HepG2 (cell line): Measurements from ENCODE around the gene ODC1. TPM values are rescaled to one million over a fixed set of nuclear protein-coding genes. Genes with fewer than 3 reads are reported as not detected.

Experiments
- ATAC-seq: fragments of 200-7000 bp; cut with Tn5 transposase; 3 replicates; pipeline ENCODE4 v1.9.1; 2020; ENCODE audit warnings: mild to moderate bottlenecking, moderate library complexity
- BruUV-seq: library from RNA; stranded (reverse); fragments of 400-500 nt; replicated peaks from 2 replicates; lab custom pipeline; 2021; lab: Mats Ljungman, UMichigan
- CTCF ChIA-PET: fragments of 300-600 bp; formaldehyde crosslinking; extraction: SDS; loops from one replicate; lab custom pipeline; 2021; ENCODE audit warnings: low total read pairs, inconsistent platforms, low intra/inter-chr PET ratio; lab: Yijun Ruan, JAX
- POLR2A ChIA-PET: fragments of 350-600 bp; sonication (Branson Sonifier 250); formaldehyde crosslinking; loops from one replicate; lab custom pipeline; 2020; ENCODE audit warnings: antibody characterized with exemption, inconsistent platforms; lab: Yijun Ruan, JAX
- DNase-seq: peaks from one replicate; pipeline ENCODE4 v3.0.0-alpha.2; 2015; ENCODE audit warnings: low spot score
- FAIRE-seq: peaks from 3 replicates; lab custom pipeline; 2011; peaks lifted over from hg19 to GRCh38; lab: Jason Lieb, UNC
- H2AFZ ChIP-seq: one replicate; pipeline ENCODE4 v1.6.1; 2011; ENCODE audit warnings: low read length, inconsistent platforms
- H3K27ac ChIP-seq: fragments of 300-600 bp; 3 replicates; pipeline ENCODE4 v1.8.0; 2011; ENCODE audit warnings: mixed run types, mild to moderate bottlenecking, mixed read lengths, low read length, inconsistent platforms; ENCODE audit not compliant: insufficient read depth; ENCODE audit errors: extremely low read length
- H3K27me3 ChIP-seq, 2 experiments: fragments of 200-600 bp in 1 of 2; 2 replicates in 1 of 2; 3 replicates in 1 of 2; pipeline versions ENCODE4 v1.6.0 to v1.8.0; 2011; ENCODE audit warnings: low read length in 2 of 2, mild to moderate bottlenecking in 2 of 2, moderate library complexity in 2 of 2, inconsistent platforms in 1 of 2; ENCODE audit not compliant: insufficient read depth in 2 of 2, control insufficient read depth in 1 of 2
- H3K36me3 ChIP-seq, 2 experiments: fragments of 200-600 bp in 1 of 2; replicated peaks in 1 of 2; 2 replicates in 1 of 2; 3 replicates in 1 of 2; pipeline versions ENCODE4 v1.5.1 to v1.8.0; 2011; ENCODE audit warnings: low read length in 2 of 2, inconsistent platforms in 1 of 2; ENCODE audit not compliant: insufficient read depth in 2 of 2, control insufficient read depth in 1 of 2
- H3K4me1 ChIP-seq: 2 replicates; pipeline ENCODE4 v1.5.1; 2012; ENCODE audit warnings: low read length, inconsistent platforms; ENCODE audit not compliant: insufficient read depth
- H3K4me2 ChIP-seq: 2 replicates; pipeline ENCODE4 v1.6.0; 2011; ENCODE audit warnings: low read depth, low read length, inconsistent platforms
- H3K4me3 ChIP-seq, 3 experiments: fragments of 200-600 bp in 1 of 3; sonication (generic), shearing (Covaris generic) in 1 of 3; replicated peaks in 1 of 3; 2 replicates each; pipeline ENCODE4 v1.5.1; 2011 to 2016; ENCODE audit warnings: low read length in 3 of 3, inconsistent platforms in 2 of 3, low read depth in 2 of 3, mild to moderate bottlenecking in 2 of 3, control low read depth in 1 of 3, mixed read lengths in 1 of 3; ENCODE audit not compliant: insufficient read depth in 1 of 3
- H3K79me2 ChIP-seq: one replicate; pipeline ENCODE4 v1.6.1; 2011; ENCODE audit warnings: low read length, inconsistent platforms; ENCODE audit not compliant: insufficient read depth
- H3K9ac ChIP-seq: 2 replicates; pipeline ENCODE4 v1.6.0; 2011; ENCODE audit warnings: mild to moderate bottlenecking, low read depth, low read length, inconsistent platforms; ENCODE audit not compliant: insufficient read depth
- H3K9me3 ChIP-seq: 2 replicates; pipeline ENCODE4 v1.5.1; 2012; ENCODE audit warnings: mild to moderate bottlenecking, low read length
- H4K20me1 ChIP-seq: 2 replicates; pipeline ENCODE4 v1.6.0; 2011; ENCODE audit warnings: inconsistent platforms, mild to moderate bottlenecking, low read length, moderate library complexity; ENCODE audit not compliant: insufficient read depth
- CBX5 ChIP-seq: sonication (generic); formaldehyde crosslinking; IDR thresholded peaks from 2 replicates; pipeline ENCODE4 v1.4.0; 2020; ENCODE audit warnings: missing genetic modification reagents, borderline replicate concordance
- CTCF ChIP-seq: sonication (generic); formaldehyde crosslinking; IDR thresholded peaks from 2 replicates; pipeline ENCODE4 v1.5.0; 2020; ENCODE audit warnings: mild to moderate bottlenecking, missing genetic modification reagents, moderate library complexity
- DR1 ChIP-seq: sonication (generic); formaldehyde crosslinking; IDR thresholded peaks from 2 replicates; pipeline ENCODE4 v1.8.0; 2021; ENCODE audit warnings: mild to moderate bottlenecking, missing genetic modification reagents, inconsistent platforms
- GTF3A ChIP-seq: sonication (generic); formaldehyde crosslinking; conservative IDR thresholded peaks from 2 replicates; pipeline ENCODE4 v1.4.0; 2020; ENCODE audit warnings: mild to moderate bottlenecking, missing genetic modification reagents
- NFKBIZ ChIP-seq: IDR thresholded peaks from 2 replicates; pipeline ENCODE4 v1.6.1; 2018; ENCODE audit warnings: missing genetic modification reagents, missing compliant biosample characterization
- NRL ChIP-seq: sonication (generic); formaldehyde crosslinking; IDR thresholded peaks from 2 replicates; pipeline ENCODE4 v1.5.0; 2020; ENCODE audit warnings: missing genetic modification reagents, mild to moderate bottlenecking, moderate library complexity, borderline replicate concordance
- SMC3 ChIP-seq: IDR thresholded peaks from 2 replicates; pipeline ENCODE4 v1.6.1; 2011; ENCODE audit warnings: low read length, improper control_type of control experiment
- SP5 ChIP-seq: IDR thresholded peaks from 2 replicates; pipeline ENCODE4 v1.6.1; 2016; ENCODE audit warnings: low read depth, borderline replicate concordance
- TBL1XR1 ChIP-seq: fragments of 150-350 bp; IDR thresholded peaks from 2 replicates; pipeline ENCODE4 v1.6.1; 2014; ENCODE audit warnings: borderline replicate concordance, low read length; ENCODE audit not compliant: partially characterized antibody
- ZBTB33 ChIP-seq: sonication (generic); formaldehyde crosslinking; IDR thresholded peaks from 2 replicates; pipeline ENCODE4 v1.4.0; 2020; ENCODE audit warnings: missing genetic modification reagents
- ZFP41 ChIP-seq: sonication (generic); formaldehyde crosslinking; IDR thresholded peaks from 2 replicates; pipeline ENCODE4 v1.4.0; 2020; ENCODE audit warnings: mild to moderate bottlenecking, missing genetic modification reagents, borderline replicate concordance
- ZNF589 ChIP-seq: sonication (generic); formaldehyde crosslinking; conservative IDR thresholded peaks from 2 replicates; pipeline ENCODE4 v1.8.0; 2022; ENCODE audit warnings: mild to moderate bottlenecking, moderate library complexity, missing genetic modification reagents
- ZNF660 ChIP-seq: sonication (generic); formaldehyde crosslinking; IDR thresholded peaks from 2 replicates; pipeline ENCODE4 v1.5.1; 2020; ENCODE audit warnings: mild to moderate bottlenecking, low read depth, missing genetic modification reagents, borderline replicate concordance
- WGBS: methylation state at CpG from one replicate; pipeline ENCODE4 v1.1.6; 2017; ENCODE audit warnings: low lambda C conversion rate; 5-methylcytosine and 5-hydroxymethylcytosine counted together
- in situ Hi-C: cut with HindIII; loops from 2 replicates; pipeline ENCODE4 v1.10.0; 2017; ENCODE audit warnings: low pct_unique_long_range_greater_than_20kb; ENCODE audit not compliant: extremely low pct_ligation_motif_present
- intact Hi-C: fragments of 100-400 bp; cut with micrococcal nuclease; formaldehyde crosslinking; loops from one replicate; pipeline ENCODE4 v1.10.0; 2022; ENCODE audit not compliant: unreplicated experiment
- polyA plus RNA-seq, 8 experiments: library from polyadenylated mRNA; depleted of rRNA in 3 of 8; stranded (reverse) in 7 of 8; unstranded in 1 of 8; fragments of >200 nt; fragmentation: Illumina TruSeq in 4 of 8; extraction: Trizol in 4 of 8; gene quantifications; 2 replicates each; pipeline versions ENCODE4 v1.2.1 to v1.2.3, GENCODE V29; 2011 to 2016; ENCODE audit warnings: low read depth in 4 of 8, missing spikeins in 1 of 8, mixed read lengths in 1 of 8; ENCODE audit not compliant: insufficient read depth in 1 of 8
- total RNA-seq, 5 experiments: library from RNA; depleted of rRNA; stranded (reverse); fragments of >200 nt; fragmentation: Illumina TruSeq; extraction: Trizol; gene quantifications; 2 replicates each; pipeline ENCODE4 v1.2.3, GENCODE V29; 2016; ENCODE audit warnings: low read depth in 1 of 5
- TF ChIP-seq, protein P1 (sequence below): sonication (generic); formaldehyde crosslinking; IDR thresholded peaks from 2 replicates; pipeline ENCODE4 v1.4.0; 2020; ENCODE audit warnings: missing genetic modification reagents, borderline replicate concordance
- TF ChIP-seq, protein P2 (sequence below), 2 experiments: sonication (generic) in 1 of 2; formaldehyde crosslinking in 1 of 2; IDR thresholded peaks; 2 replicates each; pipeline versions ENCODE4 v1.4.0 to v1.6.1; 2016 to 2020; ENCODE audit warnings: borderline replicate concordance in 1 of 2, low read depth in 1 of 2, mild to moderate bottlenecking in 1 of 2, missing genetic modification reagents in 1 of 2

The ODC1 gene
- total and polyA plus RNA-seq, 2 of the 13 experiments (the other 11 are each of a cell fraction or from before 2014, with no cell fraction given): 142 to 371 TPM

GRCh38 chr2:10467401-10467800 is 19.3 kb upstream of the ODC1 start:
- peak; percentile 79 for ATAC-seq
- H3K4me2 ChIP-seq: no peak overlapping the region
- no peaks in the 10 kb centered on the region for H4K20me1 ChIP-seq
- H2AFZ ChIP-seq: no peak overlapping the region
- no peaks in the 10 kb centered on the region for H3K36me3 ChIP-seq
- H3K4me3 ChIP-seq: no peak overlapping the region
- CTCF ChIA-PET: no interaction called here
- in situ Hi-C loops (no loop called here), intact Hi-C loops (loop anchor here (10.0 kb wide), 1 partner anchor 197 kb away; no protein-coding TSS in a partner anchor)
- no peaks in the 10 kb centered on the region for H3K79me2 ChIP-seq
- no peak overlapping the region for H3K9ac ChIP-seq
- no peak for DNase-seq
- peaks cover 4 to 54% of the 10 kb centered on the region in 2 experiments; a peak in 4 of 5 replicates for H3K27me3 ChIP-seq
- no peak overlapping the region for H3K27ac ChIP-seq
- FAIRE-seq: no peak
- POLR2A ChIA-PET: interaction anchor here (0.6 kb wide), 1 partner anchor 8 kb away, joined by 3 read pairs; no protein-coding TSS in a partner anchor
- 50% methylated on average over 14 of the region's 15 CpGs for WGBS
- H3K4me1 ChIP-seq: peaks cover 7% of the 10 kb centered on the region; the same call in 1 of the 2 replicates
- BruUV-seq: no TSS peak
- H3K9me3 ChIP-seq: no peaks in the 10 kb centered on the region
- no peak for TF ChIP-seq TBL1XR1
- TF ChIP-seq NRL (CRISPR knock-in tag): no peak
- TF ChIP-seq, protein P1, sequence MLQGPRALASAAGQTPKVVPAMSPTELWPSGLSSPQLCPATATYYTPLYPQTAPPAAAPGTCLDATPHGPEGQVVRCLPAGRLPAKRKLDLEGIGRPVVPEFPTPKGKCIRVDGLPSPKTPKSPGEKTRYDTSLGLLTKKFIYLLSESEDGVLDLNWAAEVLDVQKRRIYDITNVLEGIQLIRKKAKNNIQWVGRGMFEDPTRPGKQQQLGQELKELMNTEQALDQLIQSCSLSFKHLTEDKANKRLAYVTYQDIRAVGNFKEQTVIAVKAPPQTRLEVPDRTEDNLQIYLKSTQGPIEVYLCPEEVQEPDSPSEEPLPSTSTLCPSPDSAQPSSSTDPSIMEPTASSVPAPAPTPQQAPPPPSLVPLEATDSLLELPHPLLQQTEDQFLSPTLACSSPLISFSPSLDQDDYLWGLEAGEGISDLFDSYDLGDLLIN: no peak
- TF ChIP-seq SMC3: peak; percentile 27; the same call in 1 of the 2 replicates
- TF ChIP-seq ZNF589: no peak
- no peak for TF ChIP-seq SP5 (CRISPR knock-in tag)
- peak; percentile 62 for TF ChIP-seq CTCF
- TF ChIP-seq ZNF660 (CRISPR knock-in tag): no peak
- TF ChIP-seq CBX5 (CRISPR knock-in tag): no peak
- TF ChIP-seq ZFP41 (CRISPR knock-in tag): no peak
- TF ChIP-seq GTF3A (CRISPR knock-in tag): no peak
- no peak for TF ChIP-seq NFKBIZ (CRISPR knock-in tag)
- TF ChIP-seq, protein P2, sequence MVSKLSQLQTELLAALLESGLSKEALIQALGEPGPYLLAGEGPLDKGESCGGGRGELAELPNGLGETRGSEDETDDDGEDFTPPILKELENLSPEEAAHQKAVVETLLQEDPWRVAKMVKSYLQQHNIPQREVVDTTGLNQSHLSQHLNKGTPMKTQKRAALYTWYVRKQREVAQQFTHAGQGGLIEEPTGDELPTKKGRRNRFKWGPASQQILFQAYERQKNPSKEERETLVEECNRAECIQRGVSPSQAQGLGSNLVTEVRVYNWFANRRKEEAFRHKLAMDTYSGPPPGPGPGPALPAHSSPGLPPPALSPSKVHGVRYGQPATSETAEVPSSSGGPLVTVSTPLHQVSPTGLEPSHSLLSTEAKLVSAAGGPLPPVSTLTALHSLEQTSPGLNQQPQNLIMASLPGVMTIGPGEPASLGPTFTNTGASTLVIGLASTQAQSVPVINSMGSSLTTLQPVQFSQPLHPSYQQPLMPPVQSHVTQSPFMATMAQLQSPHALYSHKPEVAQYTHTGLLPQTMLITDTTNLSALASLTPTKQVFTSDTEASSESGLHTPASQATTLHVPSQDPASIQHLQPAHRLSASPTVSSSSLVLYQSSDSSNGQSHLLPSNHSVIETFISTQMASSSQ (IDR thresholded peaks at IDR 0.05; ENCODE audit: low read depth): no peak
- TF ChIP-seq, protein P2 (CRISPR knock-in tag; IDR thresholded peaks at IDR 0.05; ENCODE audit: borderline replicate concordance): no peak
- peak; percentile 72; the same call in 1 of the 2 replicates for TF ChIP-seq ZBTB33
- TF ChIP-seq DR1 (CRISPR knock-in tag): no peak
